OCI-LY1 (cell line): ENCODE data around the gene HPS1.

Source experiments
- H2AFZ ChIP-seq: fragments of 200-600 bp; sonication (generic), shearing (Covaris generic); 2 replicates; pipeline ENCODE4 v1.6.0; 2014; ENCODE audit warnings: antibody characterized with exemption, mild to moderate bottlenecking, low read length
- H3F3A ChIP-seq: fragments of 200-600 bp; sonication (generic), shearing (Covaris generic); 2 replicates; pipeline ENCODE4 v1.6.0; 2014; ENCODE audit warnings: mild to moderate bottlenecking, antibody characterized with exemption, low read length, moderate library complexity; ENCODE audit not compliant: insufficient read depth
- H3K27ac ChIP-seq: fragments of 200-600 bp; sonication (generic); 2 replicates; pipeline ENCODE4 v1.5.1; 2014; ENCODE audit warnings: low read length, mixed run types, mild to moderate bottlenecking, low read depth; ENCODE audit not compliant: poor library complexity, severe bottlenecking
- H3K27me3 ChIP-seq: fragments of 200-600 bp; sonication (generic); 2 replicates; pipeline ENCODE4 v1.6.0; 2014; ENCODE audit warnings: antibody characterized with exemption, mild to moderate bottlenecking, low read length, moderate library complexity; ENCODE audit not compliant: insufficient read depth
- H3K36me3 ChIP-seq: fragments of 200-600 bp; sonication (generic); 2 replicates; pipeline ENCODE4 v1.6.1; 2014; ENCODE audit warnings: mild to moderate bottlenecking, antibody characterized with exemption, low read length, moderate library complexity, mixed read lengths; ENCODE audit not compliant: insufficient read depth
- H3K4me1 ChIP-seq: fragments of 200-600 bp; sonication (generic); 2 replicates; pipeline ENCODE4 v1.5.1; 2014; ENCODE audit warnings: mild to moderate bottlenecking, low read length, moderate library complexity; ENCODE audit not compliant: insufficient read depth, severe bottlenecking
- H3K4me2 ChIP-seq: fragments of 200-600 bp; sonication (generic), shearing (Covaris generic); 2 replicates; pipeline ENCODE4 v1.6.1; 2014; ENCODE audit warnings: low read length
- H3K4me3 ChIP-seq: fragments of 200-600 bp; sonication (generic); 2 replicates; pipeline ENCODE4 v1.5.1; 2014; ENCODE audit warnings: low read length, low read depth, mild to moderate bottlenecking, mixed read lengths; ENCODE audit not compliant: poor library complexity, severe bottlenecking
- H3K79me2 ChIP-seq: fragments of 200-600 bp; shearing (Covaris generic); 2 replicates; pipeline ENCODE4 v1.6.1; 2016; ENCODE audit warnings: mixed run types, low read length, mixed read lengths; ENCODE audit not compliant: insufficient read depth
- H3K9ac ChIP-seq: fragments of 200-600 bp; sonication (generic), shearing (Covaris generic); 2 replicates; pipeline ENCODE4 v1.6.1; 2014; ENCODE audit warnings: mild to moderate bottlenecking, low read length, mixed read lengths
- H3K9me2 ChIP-seq: fragments of 200-600 bp; sonication (generic), shearing (Covaris generic); 2 replicates; pipeline ENCODE4 v1.6.1; 2014; ENCODE audit warnings: low read depth, mild to moderate bottlenecking, low read length, mixed read lengths
- H3K9me3 ChIP-seq: fragments of 200-600 bp; shearing (Covaris generic); 2 replicates; pipeline ENCODE4 v1.6.1; 2014; ENCODE audit warnings: low read length, mixed read lengths
- H4K20me1 ChIP-seq: fragments of 200-600 bp; sonication (generic), shearing (Covaris generic); 2 replicates; pipeline ENCODE4 v1.6.0; 2016; ENCODE audit warnings: mild to moderate bottlenecking, low read length; ENCODE audit not compliant: insufficient read depth
- EZH2 ChIP-seq: fragments of 200-600 bp; sonication (generic), shearing (Covaris generic); IDR thresholded peaks from 2 replicates; pipeline ENCODE4 v1.8.0; 2017; ENCODE audit warnings: borderline replicate concordance, mixed run types, mild to moderate bottlenecking, antibody characterized with exemption, low read length, moderate library complexity, mixed read lengths
- TF ChIP-seq, protein P1 (sequence below): fragments of 200-600 bp; sonication (generic), shearing (Covaris generic); IDR thresholded peaks from 2 replicates; pipeline ENCODE4 v1.5.1; 2017; ENCODE audit warnings: mild to moderate bottlenecking, antibody characterized with exemption, low read length, moderate library complexity, mixed read lengths

HPS1 gene

GRCh38 chr10:98444314-98445006, 2.3 kb downstream of the HPS1 start:
- Histone ChIP-seq H4K20me1 (no peaks in the 10 kb centered on the region), H3K36me3 (peaks cover 52% of the 10 kb centered on the region), H3K27ac (no peak overlapping the region), H3K9me2 (no peaks in the 10 kb centered on the region), H3K9me3 (no peaks in the 10 kb centered on the region), H3K4me1 (peaks cover 12% of the 10 kb centered on the region), H3K9ac (no peak overlapping the region), H3F3A (no peaks in the 10 kb centered on the region), H3K4me3 (no peak overlapping the region), H3K27me3 (no peaks in the 10 kb centered on the region), H3K4me2 (no peak overlapping the region), H2AFZ (no peak overlapping the region), H3K79me2 (no peaks in the 10 kb centered on the region)
- TF ChIP-seq, protein P1, sequence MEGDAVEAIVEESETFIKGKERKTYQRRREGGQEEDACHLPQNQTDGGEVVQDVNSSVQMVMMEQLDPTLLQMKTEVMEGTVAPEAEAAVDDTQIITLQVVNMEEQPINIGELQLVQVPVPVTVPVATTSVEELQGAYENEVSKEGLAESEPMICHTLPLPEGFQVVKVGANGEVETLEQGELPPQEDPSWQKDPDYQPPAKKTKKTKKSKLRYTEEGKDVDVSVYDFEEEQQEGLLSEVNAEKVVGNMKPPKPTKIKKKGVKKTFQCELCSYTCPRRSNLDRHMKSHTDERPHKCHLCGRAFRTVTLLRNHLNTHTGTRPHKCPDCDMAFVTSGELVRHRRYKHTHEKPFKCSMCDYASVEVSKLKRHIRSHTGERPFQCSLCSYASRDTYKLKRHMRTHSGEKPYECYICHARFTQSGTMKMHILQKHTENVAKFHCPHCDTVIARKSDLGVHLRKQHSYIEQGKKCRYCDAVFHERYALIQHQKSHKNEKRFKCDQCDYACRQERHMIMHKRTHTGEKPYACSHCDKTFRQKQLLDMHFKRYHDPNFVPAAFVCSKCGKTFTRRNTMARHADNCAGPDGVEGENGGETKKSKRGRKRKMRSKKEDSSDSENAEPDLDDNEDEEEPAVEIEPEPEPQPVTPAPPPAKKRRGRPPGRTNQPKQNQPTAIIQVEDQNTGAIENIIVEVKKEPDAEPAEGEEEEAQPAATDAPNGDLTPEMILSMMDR, result no peak
- TF ChIP-seq EZH2, result no peak

GRCh38 chr10:98438715-98439114, 8.0 kb downstream of the HPS1 start:
- no peak for TF ChIP-seq EZH2
- TF ChIP-seq, protein P1, result no peak
- no peak overlapping the region for H3K4me2 ChIP-seq

GRCh38 chr10:98436704-98437103, 10.0 kb downstream of the HPS1 start:
- no peak for TF ChIP-seq EZH2
- TF ChIP-seq, protein P1, result no peak
- Histone ChIP-seq H3K27me3 (no peaks in the 10 kb centered on the region), H3K79me2 (no peaks in the 10 kb centered on the region), H3K36me3 (peaks cover 70% of the 10 kb centered on the region), H3K4me1 (no peaks in the 10 kb centered on the region), H3K9ac (no peak overlapping the region), H3K27ac (no peak overlapping the region), H2AFZ (no peak overlapping the region), H3F3A (no peaks in the 10 kb centered on the region), H3K4me2 (no peak overlapping the region), H3K9me3 (no peaks in the 10 kb centered on the region), H3K4me3 (no peak overlapping the region), H3K9me2 (no peaks in the 10 kb centered on the region), H4K20me1 (no peaks in the 10 kb centered on the region)

More at GRCh38 chr10:98438715-98439114, 8.0 kb downstream of the HPS1 start:
- Histone ChIP-seq H3K9ac (no peak overlapping the region), H3K27ac (no peak overlapping the region), H3K4me1 (no peaks in the 10 kb centered on the region), H3K36me3 (peaks cover 67% of the 10 kb centered on the region), H2AFZ (no peak overlapping the region), H3K27me3 (no peaks in the 10 kb centered on the region), H3K9me2 (no peaks in the 10 kb centered on the region), H3K79me2 (no peaks in the 10 kb centered on the region), H3F3A (no peaks in the 10 kb centered on the region), H3K4me3 (no peak overlapping the region), H4K20me1 (no peaks in the 10 kb centered on the region), H3K9me3 (no peaks in the 10 kb centered on the region)
